SK-MEL-5 (cell line): Measurements from ENCODE around the gene TMEM129. TPM values are rescaled to one million over a fixed set of nuclear protein-coding genes. Genes with fewer than 3 reads are reported as not detected.

Source experiments
- DNase-seq: peaks from one replicate; pipeline ENCODE4 v3.0.0-alpha.2; 2016; ENCODE audit warnings: low read depth, low spot score
- in situ Hi-C: cut with HindIII; loops from 2 replicates; pipeline ENCODE4 v1.10.0; 2016; ENCODE audit warnings: low sequenced_read_pairs, high pct_unique_total_duplicates, low pct_unique_long_range_greater_than_20kb
- total RNA-seq: library from RNA; depleted of rRNA; stranded (reverse); fragments of >200 nt; shearing (Covaris generic); gene quantifications from 2 replicates; pipeline ENCODE4 v1.2.3, GENCODE V29; 2014

The TMEM129 gene
- total RNA-seq, 1 experiment from 2014 or later, result 27.2 TPM

DNA sequence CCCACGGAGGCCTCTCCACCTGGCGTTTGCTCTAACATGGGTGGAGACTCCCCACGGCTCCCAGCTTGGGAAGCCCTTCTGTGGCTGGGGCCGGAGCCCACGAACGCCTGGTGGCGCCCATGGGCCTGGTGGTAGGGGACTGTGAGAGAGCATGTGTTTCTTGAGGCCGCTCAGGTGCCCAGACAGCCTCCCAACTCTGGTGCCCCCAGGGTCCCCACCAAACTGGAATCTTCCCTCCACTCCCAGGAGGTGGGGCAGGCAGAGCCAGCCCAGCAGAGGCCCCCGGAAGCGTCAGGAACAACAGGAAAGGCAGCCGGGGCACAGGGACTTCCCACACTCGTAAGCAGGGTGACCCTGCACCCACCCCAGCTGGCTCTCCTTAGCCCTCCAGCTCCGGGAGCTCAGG is 38.7 kb upstream of the TMEM129 start:
- in situ Hi-C loops, result no loop called here

DNA sequence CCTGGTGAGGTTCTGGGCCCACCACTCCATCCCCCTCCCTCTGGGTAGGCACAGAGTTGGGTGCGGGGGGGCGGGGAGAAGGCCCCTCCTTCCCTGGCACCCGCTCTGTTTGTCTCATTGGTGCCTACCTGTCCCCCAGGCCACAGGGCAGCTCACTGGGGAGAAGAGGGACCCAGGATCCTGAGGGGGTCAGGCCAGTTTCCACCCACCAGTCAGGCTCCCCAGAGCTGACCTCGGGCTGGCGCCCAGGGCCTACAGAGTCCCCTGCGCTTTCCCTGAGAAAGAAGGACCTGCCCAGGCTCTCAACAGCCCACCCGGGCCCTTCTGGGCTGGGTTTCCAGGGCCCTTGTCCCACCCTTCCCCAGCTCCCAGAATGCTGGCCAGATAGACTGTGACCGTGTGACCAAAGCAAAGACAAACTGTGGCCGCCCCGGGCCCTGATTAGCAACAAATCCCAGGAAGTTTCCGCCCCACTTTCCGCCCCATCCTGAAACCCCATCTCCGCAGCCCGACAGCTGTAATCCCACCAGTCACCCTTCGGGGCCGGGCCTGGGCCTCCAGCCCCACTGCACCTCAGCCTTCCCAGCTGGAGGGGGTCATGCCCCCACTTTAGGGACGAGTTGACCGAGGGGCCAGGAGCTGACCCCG is 38.2 kb upstream of the TMEM129 start:
- in situ Hi-C loops, result no loop called here
- DNase-seq, result no peak

More for the DNA sequence above, 38.7 kb upstream of the TMEM129 start:
- no peak for DNase-seq

DNA sequence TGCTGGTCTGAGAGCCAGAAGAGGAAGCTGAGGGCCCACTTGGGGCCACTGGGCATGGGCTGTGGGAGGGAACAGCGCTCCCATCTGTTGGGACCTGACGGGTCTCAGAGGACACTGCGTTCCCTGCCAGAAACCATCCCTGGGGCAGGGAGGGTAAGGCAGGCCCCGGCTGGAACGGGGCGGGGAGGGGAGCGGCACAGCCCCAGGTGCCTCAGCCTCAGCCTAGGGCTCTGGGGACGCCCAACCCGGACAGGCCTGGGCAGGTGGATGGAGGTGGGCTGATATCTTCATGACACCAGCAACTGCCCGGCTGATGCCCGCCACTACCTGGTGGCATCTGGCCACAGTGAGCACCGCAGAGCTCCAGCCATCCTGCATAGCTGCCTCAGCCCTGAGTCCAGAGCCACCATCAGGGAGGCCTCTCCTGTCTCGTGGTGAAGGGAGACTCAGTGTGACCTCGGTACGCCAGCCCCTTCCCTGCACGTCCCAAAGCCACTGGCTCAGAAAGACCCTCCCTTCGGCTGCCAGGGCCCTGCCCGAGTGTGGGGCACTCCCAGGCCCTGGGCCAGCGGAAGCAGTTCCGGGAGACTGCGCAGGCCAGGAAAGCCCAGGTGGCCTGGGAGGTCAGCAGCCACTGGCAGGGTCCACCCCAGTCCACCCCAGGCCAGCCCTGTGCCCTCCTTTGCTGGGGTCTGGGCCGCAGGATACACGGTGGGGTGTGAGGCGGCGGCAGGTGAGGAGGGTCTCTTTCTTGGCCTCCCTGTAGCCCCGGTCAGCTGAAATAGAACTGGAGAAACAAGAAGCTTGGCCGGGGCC is 37.4 kb upstream of the TMEM129 start:
- in situ Hi-C loops, result no loop called here

GRCh38 chr4:1757836-1758235 is 36.7 kb upstream of the TMEM129 start:
- in situ Hi-C loops, result no loop called here
- DNase-seq, result no peak

More for the DNA sequence above, 37.4 kb upstream of the TMEM129 start:
- no peak for DNase-seq

GRCh38 chr4:1756893-1757779 is 36.0 kb upstream of the TMEM129 start:
- in situ Hi-C loops, result no loop called here
- no peak for DNase-seq

DNA sequence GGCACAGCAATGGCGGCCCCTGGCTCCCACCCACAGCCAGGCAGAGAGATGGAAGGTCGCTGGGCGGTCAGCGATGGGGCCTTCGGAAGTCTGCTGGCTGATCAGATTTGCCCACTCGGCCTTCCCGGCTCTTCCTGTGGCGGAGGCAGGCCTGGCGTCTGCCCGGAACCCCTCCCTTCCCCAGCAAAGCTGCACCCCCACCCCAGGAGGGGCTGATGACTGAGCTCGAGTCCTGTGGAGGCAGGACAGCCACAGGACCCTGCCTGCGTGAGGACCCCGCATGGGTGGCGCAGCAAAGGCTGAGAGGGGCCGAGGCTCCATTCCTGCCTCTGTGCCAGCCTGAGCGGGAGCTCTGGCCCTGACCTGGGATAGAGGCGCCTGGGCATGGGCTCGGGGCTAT is 35.0 kb upstream of the TMEM129 start:
- in situ Hi-C loops, result no loop called here
- no peak for DNase-seq

DNA sequence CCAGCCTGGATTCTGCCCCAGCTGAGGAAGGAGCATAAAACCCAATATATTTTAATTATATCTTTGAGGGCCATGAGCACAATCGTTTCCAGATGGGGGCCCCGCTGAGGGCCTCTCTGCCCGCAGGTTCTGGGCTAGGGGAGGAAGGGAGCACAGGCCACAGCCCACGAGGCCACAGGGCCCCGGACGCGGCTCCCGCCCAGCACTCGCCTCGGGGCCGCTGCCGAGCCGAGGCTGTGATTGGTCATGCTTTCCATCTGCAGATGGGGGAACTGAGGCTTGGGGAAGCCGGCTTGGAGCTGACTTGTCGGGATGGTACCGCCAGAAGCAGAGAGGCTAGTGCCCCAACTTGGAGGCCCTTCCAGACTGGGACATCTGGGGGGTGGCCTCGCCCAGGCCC is 34.2 kb upstream of the TMEM129 start:
- DNase-seq, result no peak
- in situ Hi-C loops, result no loop called here

GRCh38 chr4:1754336-1754735 is 33.2 kb upstream of the TMEM129 start:
- DNase-seq, result no peak
- in situ Hi-C loops, result no loop called here

- no peak for DNase-seq
- in situ Hi-C loops, result no loop called here
These were observed 32.7 kb upstream of the TMEM129 start for GRCh38 chr4:1753697-1754311.

- in situ Hi-C loops, result no loop called here
These were observed 32.2 kb upstream of the TMEM129 start for GRCh38 chr4:1753294-1753696.

DNA sequence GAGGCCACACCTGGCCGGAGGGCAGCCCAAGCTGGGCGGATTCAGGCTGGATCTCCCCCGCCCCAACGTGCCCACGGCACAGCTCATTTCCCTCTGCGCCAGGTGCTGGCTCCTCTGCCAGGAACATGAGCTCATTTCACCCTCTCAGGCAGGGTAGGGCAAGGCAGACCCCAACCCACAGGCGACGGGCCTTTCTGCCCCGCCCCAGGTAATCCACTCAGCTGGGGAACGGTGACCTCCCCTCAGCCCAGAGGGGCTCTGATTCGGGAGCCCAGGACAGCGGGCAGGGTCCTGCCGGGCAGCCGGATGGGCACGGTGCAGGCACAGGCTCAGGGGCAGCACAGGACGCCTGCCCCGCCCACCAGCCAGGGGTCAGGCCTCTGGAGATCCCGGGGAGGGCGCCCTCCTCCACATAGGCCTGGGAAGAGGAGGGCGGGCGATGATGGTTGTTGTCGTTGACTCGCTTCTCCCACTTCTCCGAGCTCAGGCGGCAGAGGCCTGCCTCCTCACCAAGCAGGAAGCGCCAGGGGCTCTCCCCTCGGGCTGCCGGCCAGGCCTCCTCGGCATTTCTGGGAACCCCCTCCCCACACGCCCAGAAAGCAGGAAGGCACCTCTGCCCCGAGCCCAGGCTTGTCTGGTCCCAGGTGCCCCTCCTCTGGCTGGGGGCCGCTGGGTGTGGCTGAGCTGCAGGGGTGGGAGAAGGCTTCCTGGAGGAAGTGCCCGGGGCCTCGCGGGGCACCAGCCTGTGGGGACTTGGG is 31.3 kb upstream of the TMEM129 start:
- no peak for DNase-seq
- in situ Hi-C loops, result no loop called here

More at GRCh38 chr4:1753294-1753696, 32.2 kb upstream of the TMEM129 start:
- no peak for DNase-seq

- in situ Hi-C loops, result no loop called here
- DNase-seq, result no peak
These were observed 30.8 kb upstream of the TMEM129 start for GRCh38 chr4:1751919-1752283.

DNA sequence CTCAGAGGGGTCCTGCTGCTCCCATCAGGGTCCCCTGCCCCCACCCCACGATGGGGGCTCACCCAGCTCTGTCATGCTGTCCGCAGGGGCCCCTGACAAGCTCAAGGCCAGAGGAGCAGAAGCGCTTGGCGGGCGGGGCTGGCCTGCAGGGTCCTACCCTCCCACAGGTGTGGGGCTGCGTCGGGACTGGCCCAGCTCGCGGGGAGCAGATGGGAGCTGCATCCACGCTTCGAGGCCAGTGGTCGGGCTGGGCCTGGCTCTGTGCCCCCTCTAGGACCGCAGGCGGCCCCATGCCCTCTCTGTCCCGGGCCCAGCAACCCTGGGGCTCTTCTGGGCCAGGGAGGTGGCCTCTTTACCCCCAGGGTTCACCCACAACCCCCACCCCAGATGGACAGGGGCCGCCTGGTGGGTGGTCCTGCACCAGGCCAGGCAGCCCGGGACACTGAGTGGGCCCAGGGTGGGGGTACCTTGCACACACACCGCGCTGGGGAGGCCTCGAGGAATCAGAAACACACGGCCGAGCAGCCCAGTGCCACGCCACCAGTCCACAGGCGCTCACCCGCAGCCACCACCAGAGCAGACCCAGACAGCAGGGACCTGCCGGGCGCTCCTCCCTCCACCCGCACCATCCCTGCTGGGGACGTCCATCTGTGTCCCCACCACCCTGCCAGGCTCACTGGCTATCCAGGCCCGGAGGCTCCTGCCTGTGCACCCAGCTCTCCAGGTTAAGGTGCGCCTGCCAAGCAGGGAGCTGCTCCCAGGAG is 30.2 kb upstream of the TMEM129 start:
- in situ Hi-C loops, result no loop called here
- no peak for DNase-seq

GRCh38 chr4:1750381-1751154 is 29.4 kb upstream of the TMEM129 start:
- in situ Hi-C loops, result no loop called here
- DNase-seq, result no peak

GRCh38 chr4:1749826-1750225 is 28.7 kb upstream of the TMEM129 start:
- in situ Hi-C loops, result no loop called here
- DNase-seq, result no peak

DNA sequence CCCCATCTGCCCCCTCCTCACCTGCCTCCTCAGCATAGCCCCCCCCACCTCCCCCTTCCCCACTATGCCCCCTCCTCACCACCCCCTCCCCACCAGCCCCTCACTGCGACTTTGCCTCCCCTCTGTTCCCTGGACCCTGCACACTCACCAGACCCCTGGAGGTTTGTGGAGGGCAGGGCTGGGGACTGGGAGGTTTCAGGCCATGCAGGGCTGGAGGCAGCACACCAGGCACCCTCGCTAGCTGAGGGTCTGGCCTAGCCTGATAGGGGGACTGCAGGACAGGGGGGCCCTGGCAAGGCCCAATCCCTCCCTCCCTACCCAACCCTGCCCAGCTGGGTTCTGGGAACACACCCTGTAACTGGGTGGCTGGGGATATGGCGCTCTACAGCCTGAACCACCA is 28.2 kb upstream of the TMEM129 start:
- DNase-seq, result no peak
- in situ Hi-C loops, result no loop called here
